Osteoblast (primary cell): ENCODE results near the gene STIM2. TPM values are rescaled to one million over a fixed set of nuclear protein-coding genes. Genes with fewer than 3 reads are reported as not detected.

Experiments
- DNase-seq: peaks from one replicate; pipeline ENCODE4 v3.0.0; 2011; ENCODE audit warnings: low spot score, mixed read lengths; ENCODE audit not compliant: insufficient read length; ENCODE audit errors: missing footprints
- H2AFZ ChIP-seq: 2 replicates; pipeline ENCODE4 v1.6.0; 2011; ENCODE audit warnings: mild to moderate bottlenecking, low read length
- H3K27ac ChIP-seq: 2 replicates; pipeline ENCODE4 v1.5.1; 2011; ENCODE audit warnings: mild to moderate bottlenecking, low read depth, low read length, moderate library complexity
- H3K27me3 ChIP-seq: 2 replicates; pipeline ENCODE4 v1.6.0; 2012; ENCODE audit warnings: mild to moderate bottlenecking, control low read depth, inconsistent platforms, low read length, moderate library complexity; ENCODE audit not compliant: insufficient read depth
- H3K36me3 ChIP-seq: 2 replicates; pipeline ENCODE4 v1.5.1; 2011; ENCODE audit warnings: mild to moderate bottlenecking, low read length, control low read depth, moderate library complexity; ENCODE audit not compliant: insufficient read depth
- H3K4me1 ChIP-seq: 2 replicates; pipeline ENCODE4 v1.5.1; 2011; ENCODE audit warnings: mild to moderate bottlenecking, low read length, control low read depth, moderate library complexity; ENCODE audit not compliant: insufficient read depth
- H3K4me2 ChIP-seq: 2 replicates; pipeline ENCODE4 v1.6.0; 2011; ENCODE audit warnings: mild to moderate bottlenecking, low read length; ENCODE audit not compliant: insufficient read depth
- H3K4me3 ChIP-seq: fragments of 200-600 bp; sonication (generic); 3 replicates; pipeline ENCODE4 v1.5.1; 2012; ENCODE audit warnings: mild to moderate bottlenecking, low read length, inconsistent platforms; ENCODE audit not compliant: insufficient read depth
- H3K79me2 ChIP-seq: 2 replicates; pipeline ENCODE4 v1.6.0; 2012; ENCODE audit warnings: mild to moderate bottlenecking, low read length, control low read depth, inconsistent platforms; ENCODE audit not compliant: insufficient read depth
- H3K9me3 ChIP-seq: 2 replicates; pipeline ENCODE4 v1.5.1; 2011; ENCODE audit warnings: low read depth, low read length, control low read depth
- H4K20me1 ChIP-seq: 2 replicates; pipeline ENCODE4 v1.6.0; 2012; ENCODE audit warnings: mild to moderate bottlenecking, low read length, control low read depth; ENCODE audit not compliant: insufficient read depth
- total RNA-seq: library from RNA; depleted of rRNA; stranded (reverse); fragments of >200 nt; gene quantifications from 2 replicates; pipeline ENCODE4 v1.2.3, GENCODE V29; 2012
- TF ChIP-seq, protein P1 (sequence below): IDR thresholded peaks from 2 replicates; pipeline ENCODE4 v1.5.1; 2011; ENCODE audit warnings: mild to moderate bottlenecking, low read depth, low read length, moderate library complexity; ENCODE audit errors: extremely low read depth

Gene STIM2
- total RNA-seq, 1 donor, result 14.8 TPM

DNA sequence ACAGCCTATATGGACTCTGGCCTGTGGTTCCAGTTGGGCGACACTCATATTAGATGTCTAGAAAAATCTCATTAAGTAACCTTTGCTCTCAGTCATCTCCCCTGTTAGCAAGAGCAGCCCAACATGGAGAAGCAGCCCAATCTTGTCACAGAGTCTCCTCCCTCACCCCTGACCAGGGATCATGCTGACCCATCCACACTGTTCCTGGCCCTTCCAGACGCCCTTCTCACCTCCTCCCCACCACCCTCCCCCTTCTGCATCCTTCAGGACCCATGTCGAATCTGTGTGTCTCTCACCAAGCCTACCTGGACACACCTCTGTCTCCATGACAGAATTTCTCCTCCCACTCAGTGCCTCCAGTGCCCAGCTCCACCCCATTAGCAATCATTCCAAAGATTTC lies 190.1 kb downstream of the STIM2 start:
- no peak overlapping the region for H3K4me2 ChIP-seq
- no peaks in the 10 kb centered on the region for H4K20me1 ChIP-seq
- H2AFZ ChIP-seq, result no peak overlapping the region
- no peak overlapping the region for H3K27ac ChIP-seq
- no peaks in the 10 kb centered on the region for H3K79me2 ChIP-seq
- H3K27me3 ChIP-seq, result peaks cover 13% of the 10 kb centered on the region
- H3K36me3 ChIP-seq, result no peaks in the 10 kb centered on the region
- no peak for DNase-seq
- TF ChIP-seq, protein P1, sequence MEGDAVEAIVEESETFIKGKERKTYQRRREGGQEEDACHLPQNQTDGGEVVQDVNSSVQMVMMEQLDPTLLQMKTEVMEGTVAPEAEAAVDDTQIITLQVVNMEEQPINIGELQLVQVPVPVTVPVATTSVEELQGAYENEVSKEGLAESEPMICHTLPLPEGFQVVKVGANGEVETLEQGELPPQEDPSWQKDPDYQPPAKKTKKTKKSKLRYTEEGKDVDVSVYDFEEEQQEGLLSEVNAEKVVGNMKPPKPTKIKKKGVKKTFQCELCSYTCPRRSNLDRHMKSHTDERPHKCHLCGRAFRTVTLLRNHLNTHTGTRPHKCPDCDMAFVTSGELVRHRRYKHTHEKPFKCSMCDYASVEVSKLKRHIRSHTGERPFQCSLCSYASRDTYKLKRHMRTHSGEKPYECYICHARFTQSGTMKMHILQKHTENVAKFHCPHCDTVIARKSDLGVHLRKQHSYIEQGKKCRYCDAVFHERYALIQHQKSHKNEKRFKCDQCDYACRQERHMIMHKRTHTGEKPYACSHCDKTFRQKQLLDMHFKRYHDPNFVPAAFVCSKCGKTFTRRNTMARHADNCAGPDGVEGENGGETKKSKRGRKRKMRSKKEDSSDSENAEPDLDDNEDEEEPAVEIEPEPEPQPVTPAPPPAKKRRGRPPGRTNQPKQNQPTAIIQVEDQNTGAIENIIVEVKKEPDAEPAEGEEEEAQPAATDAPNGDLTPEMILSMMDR, result no peak
- H3K4me1 ChIP-seq, result peaks cover 3% of the 10 kb centered on the region
- no peak overlapping the region for H3K4me3 ChIP-seq
- H3K9me3 ChIP-seq, result no peaks in the 10 kb centered on the region

- H2AFZ ChIP-seq, result no peak overlapping the region
- no peaks in the 10 kb centered on the region for H3K36me3 ChIP-seq
- H4K20me1 ChIP-seq, result no peaks in the 10 kb centered on the region
- no peak for DNase-seq
- no peaks in the 10 kb centered on the region for H3K4me1 ChIP-seq
- no peaks in the 10 kb centered on the region for H3K9me3 ChIP-seq
- H3K4me3 ChIP-seq, result no peak overlapping the region
- no peak overlapping the region for H3K4me2 ChIP-seq
- no peak overlapping the region for H3K27ac ChIP-seq
- TF ChIP-seq, protein P1, result no peak
- peaks cover 11% of the 10 kb centered on the region for H3K27me3 ChIP-seq
- H3K79me2 ChIP-seq, result no peaks in the 10 kb centered on the region
Measured at GRCh38 chr4:27055221-27055760, 194.7 kb downstream of the STIM2 start.

DNA sequence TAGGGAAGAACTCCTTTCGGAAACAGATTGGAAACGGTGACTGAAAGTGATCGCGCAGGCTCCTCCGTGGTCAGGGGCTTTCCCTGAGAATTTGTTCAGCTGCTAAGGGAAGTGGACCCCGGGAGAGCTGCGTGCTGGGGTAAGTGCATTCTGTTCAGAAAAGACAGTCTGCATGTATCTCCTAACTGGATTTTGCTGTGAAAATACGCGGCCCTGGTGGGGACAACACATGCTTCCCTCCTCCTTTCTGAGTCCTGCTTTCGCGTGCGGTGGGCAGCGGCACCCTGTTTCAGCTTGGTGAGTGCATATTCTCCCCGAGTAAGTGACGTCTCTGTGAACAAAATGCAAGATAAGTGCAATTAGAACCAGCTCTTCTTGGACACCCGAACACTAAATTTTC lies 195.6 kb downstream of the STIM2 start:
- Histone ChIP-seq H3K4me3 (no peak overlapping the region), H3K27ac (no peak overlapping the region), H3K36me3 (no peaks in the 10 kb centered on the region), H3K27me3 (peaks cover 11% of the 10 kb centered on the region), H3K4me2 (no peak overlapping the region), H3K79me2 (no peaks in the 10 kb centered on the region), H2AFZ (no peak overlapping the region), H3K9me3 (no peaks in the 10 kb centered on the region), H4K20me1 (no peaks in the 10 kb centered on the region), H3K4me1 (no peaks in the 10 kb centered on the region)
- DNase-seq, result no peak
- TF ChIP-seq, protein P1, result no peak

DNA sequence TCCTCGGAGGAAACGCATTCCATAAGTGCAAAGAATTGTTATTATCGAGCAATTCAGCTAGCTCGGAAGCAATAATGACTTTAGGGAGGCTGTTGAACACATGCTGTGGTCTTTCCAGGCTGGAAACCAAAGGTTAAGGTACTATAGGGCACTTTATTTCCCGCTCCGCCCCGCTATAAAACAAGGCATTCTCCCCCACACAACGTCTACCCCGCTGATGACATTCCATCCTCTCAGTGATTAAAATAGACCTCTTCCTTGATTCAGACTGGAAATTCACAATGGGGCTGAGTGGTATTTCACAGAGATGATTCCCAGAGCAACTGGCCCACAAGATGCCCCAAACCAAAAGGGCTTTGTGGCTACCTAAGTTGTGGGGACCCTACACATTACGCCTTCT lies 196.4 kb downstream of the STIM2 start:
- no peaks in the 10 kb centered on the region for H3K36me3 ChIP-seq
- no peaks in the 10 kb centered on the region for H4K20me1 ChIP-seq
- H3K27ac ChIP-seq, result no peak overlapping the region
- no peaks in the 10 kb centered on the region for H3K9me3 ChIP-seq
- H2AFZ ChIP-seq, result no peak overlapping the region
- H3K4me3 ChIP-seq, result no peak overlapping the region
- H3K79me2 ChIP-seq, result no peaks in the 10 kb centered on the region
- no peak for DNase-seq
- TF ChIP-seq, protein P1, result no peak
- H3K27me3 ChIP-seq, result peaks cover 11% of the 10 kb centered on the region
- H3K4me2 ChIP-seq, result no peak overlapping the region
- H3K4me1 ChIP-seq, result no peaks in the 10 kb centered on the region
